HepG2 (cell line): ENCODE measurements around the gene OR8G5. TPM values are rescaled to one million over a fixed set of nuclear protein-coding genes. Genes with fewer than 3 reads are reported as not detected.

ENCODE experiments used
- THRA ChIP-seq: sonication (generic); formaldehyde crosslinking; IDR thresholded peaks from 2 replicates; pipeline ENCODE4 v1.4.0; 2020; ENCODE audit warnings: missing genetic modification reagents, borderline replicate concordance
- YEATS4 ChIP-seq: sonication (generic); formaldehyde crosslinking; IDR thresholded peaks from 2 replicates; pipeline ENCODE4 v1.4.0; 2020; ENCODE audit warnings: missing genetic modification reagents, borderline replicate concordance
- ZFP36L2 ChIP-seq: sonication (generic); formaldehyde crosslinking; IDR thresholded peaks from 2 replicates; pipeline ENCODE4 v1.4.0; 2020; ENCODE audit warnings: missing genetic modification reagents
- ZNF496 ChIP-seq: sonication (generic); formaldehyde crosslinking; IDR thresholded peaks from 2 replicates; pipeline ENCODE4 v1.8.1; 2023; ENCODE audit warnings: mild to moderate bottlenecking, moderate library complexity, missing genetic modification reagents; ENCODE audit not compliant: insufficient replicate concordance
- ZNF784 ChIP-seq: sonication (generic); formaldehyde crosslinking; IDR thresholded peaks from 2 replicates; pipeline ENCODE4 v1.5.1; 2020; ENCODE audit warnings: missing genetic modification reagents, mild to moderate bottlenecking, borderline replicate concordance
- polyA plus RNA-seq, 8 experiments: library from polyadenylated mRNA; depleted of rRNA in 3 of 8; stranded (reverse) in 7 of 8; unstranded in 1 of 8; fragments of >200 nt; fragmentation: Illumina TruSeq in 4 of 8; extraction: Trizol in 4 of 8; gene quantifications; 2 replicates each; pipeline versions ENCODE4 v1.2.1 to v1.2.3, GENCODE V29; 2011 to 2016; ENCODE audit warnings: low read depth in 4 of 8, missing spikeins in 1 of 8, mixed read lengths in 1 of 8; ENCODE audit not compliant: insufficient read depth in 1 of 8
- total RNA-seq, 5 experiments: library from RNA; depleted of rRNA; stranded (reverse); fragments of >200 nt; fragmentation: Illumina TruSeq; extraction: Trizol; gene quantifications; 2 replicates each; pipeline ENCODE4 v1.2.3, GENCODE V29; 2016; ENCODE audit warnings: low read depth in 1 of 5
- TF ChIP-seq, protein P1 (sequence below): sonication (generic); formaldehyde crosslinking; IDR thresholded peaks from 2 replicates; pipeline ENCODE4 v1.5.0; 2020; ENCODE audit warnings: mild to moderate bottlenecking, missing genetic modification reagents, borderline replicate concordance

OR8G5 gene
- total and polyA plus RNA-seq, 2 of the 13 experiments (the other 11 are each of a cell fraction or from before 2014, with no cell fraction given), result not detected

DNA sequence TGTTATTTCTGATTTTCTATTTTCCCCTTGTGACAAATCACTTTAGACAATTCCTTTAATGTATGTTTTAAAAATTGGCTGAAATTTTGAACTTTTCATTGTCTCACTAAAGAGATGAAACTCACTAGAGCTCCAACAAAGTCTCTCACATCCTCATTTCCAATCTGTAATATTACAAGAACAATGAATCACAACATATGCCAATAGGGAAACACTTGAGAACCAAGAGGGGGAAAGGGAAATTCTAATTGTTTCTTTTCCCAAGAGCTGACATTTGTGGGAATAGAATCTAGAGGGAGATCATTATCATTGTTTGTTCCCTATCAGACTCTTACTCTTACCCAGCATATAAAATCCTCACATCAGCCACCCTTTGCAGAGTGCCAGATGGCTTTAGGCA is 44.9 kb upstream of the OR8G5 start (continued):
- TF ChIP-seq THRA (no peak), ZNF496 (CRISPR knock-in tag) (no peak), YEATS4 (CRISPR knock-in tag) (no peak), ZFP36L2 (CRISPR knock-in tag) (no peak), ZNF784 (no peak)
- TF ChIP-seq, protein P1, sequence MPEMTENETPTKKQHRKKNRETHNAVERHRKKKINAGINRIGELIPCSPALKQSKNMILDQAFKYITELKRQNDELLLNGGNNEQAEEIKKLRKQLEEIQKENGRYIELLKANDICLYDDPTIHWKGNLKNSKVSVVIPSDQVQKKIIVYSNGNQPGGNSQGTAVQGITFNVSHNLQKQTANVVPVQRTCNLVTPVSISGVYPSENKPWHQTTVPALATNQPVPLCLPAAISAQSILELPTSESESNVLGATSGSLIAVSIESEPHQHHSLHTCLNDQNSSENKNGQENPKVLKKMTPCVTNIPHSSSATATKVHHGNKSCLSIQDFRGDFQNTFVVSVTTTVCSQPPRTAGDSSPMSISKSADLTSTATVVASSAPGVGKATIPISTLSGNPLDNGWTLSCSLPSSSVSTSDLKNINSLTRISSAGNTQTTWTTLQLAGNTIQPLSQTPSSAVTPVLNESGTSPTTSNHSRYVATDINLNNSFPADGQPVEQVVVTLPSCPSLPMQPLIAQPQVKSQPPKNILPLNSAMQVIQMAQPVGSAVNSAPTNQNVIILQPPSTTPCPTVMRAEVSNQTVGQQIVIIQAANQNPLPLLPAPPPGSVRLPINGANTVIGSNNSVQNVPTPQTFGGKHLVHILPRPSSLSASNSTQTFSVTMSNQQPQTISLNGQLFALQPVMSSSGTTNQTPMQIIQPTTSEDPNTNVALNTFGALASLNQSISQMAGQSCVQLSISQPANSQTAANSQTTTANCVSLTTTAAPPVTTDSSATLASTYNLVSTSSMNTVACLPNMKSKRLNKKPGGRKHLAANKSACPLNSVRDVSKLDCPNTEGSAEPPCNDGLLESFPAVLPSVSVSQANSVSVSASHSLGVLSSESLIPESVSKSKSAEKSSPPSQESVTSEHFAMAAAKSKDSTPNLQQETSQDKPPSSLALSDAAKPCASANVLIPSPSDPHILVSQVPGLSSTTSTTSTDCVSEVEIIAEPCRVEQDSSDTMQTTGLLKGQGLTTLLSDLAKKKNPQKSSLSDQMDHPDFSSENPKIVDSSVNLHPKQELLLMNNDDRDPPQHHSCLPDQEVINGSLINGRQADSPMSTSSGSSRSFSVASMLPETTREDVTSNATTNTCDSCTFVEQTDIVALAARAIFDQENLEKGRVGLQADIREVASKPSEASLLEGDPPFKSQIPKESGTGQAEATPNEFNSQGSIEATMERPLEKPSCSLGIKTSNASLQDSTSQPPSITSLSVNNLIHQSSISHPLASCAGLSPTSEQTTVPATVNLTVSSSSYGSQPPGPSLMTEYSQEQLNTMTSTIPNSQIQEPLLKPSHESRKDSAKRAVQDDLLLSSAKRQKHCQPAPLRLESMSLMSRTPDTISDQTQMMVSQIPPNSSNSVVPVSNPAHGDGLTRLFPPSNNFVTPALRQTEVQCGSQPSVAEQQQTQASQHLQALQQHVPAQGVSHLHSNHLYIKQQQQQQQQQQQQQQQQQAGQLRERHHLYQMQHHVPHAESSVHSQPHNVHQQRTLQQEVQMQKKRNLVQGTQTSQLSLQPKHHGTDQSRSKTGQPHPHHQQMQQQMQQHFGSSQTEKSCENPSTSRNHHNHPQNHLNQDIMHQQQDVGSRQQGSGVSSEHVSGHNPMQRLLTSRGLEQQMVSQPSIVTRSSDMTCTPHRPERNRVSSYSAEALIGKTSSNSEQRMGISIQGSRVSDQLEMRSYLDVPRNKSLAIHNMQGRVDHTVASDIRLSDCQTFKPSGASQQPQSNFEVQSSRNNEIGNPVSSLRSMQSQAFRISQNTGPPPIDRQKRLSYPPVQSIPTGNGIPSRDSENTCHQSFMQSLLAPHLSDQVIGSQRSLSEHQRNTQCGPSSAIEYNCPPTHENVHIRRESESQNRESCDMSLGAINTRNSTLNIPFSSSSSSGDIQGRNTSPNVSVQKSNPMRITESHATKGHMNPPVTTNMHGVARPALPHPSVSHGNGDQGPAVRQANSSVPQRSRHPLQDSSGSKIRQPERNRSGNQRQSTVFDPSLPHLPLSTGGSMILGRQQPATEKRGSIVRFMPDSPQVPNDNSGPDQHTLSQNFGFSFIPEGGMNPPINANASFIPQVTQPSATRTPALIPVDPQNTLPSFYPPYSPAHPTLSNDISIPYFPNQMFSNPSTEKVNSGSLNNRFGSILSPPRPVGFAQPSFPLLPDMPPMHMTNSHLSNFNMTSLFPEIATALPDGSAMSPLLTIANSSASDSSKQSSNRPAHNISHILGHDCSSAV (CRISPR knock-in tag), result no peak
- TF ChIP-seq, all 625 proteins: peak for 0
